Measurements from ENCODE around the gene TSHZ2.
A peak's percentile ranks its signal among the peaks of the same experiment; 100 is the strongest.
"Not testable (repeated sequence)": the region's sequence is repeated elsewhere in the genome, so short reads cannot be mapped to it uniquely, and the experiment has no call there.

The TSHZ2 gene

GRCh38 chr20:53364646-53365045, 392.5 kb downstream of the TSHZ2 start:
- ChIA-PET CTCF (no interaction called here), POLR2A (no interaction called here)
- no peak overlapping the region for H3K4me3 ChIP-seq (ENCODE audit: control insufficient read depth in 1 of 7, extremely low read depth in 1 of 7, insufficient read depth in 4 of 7, low read depth in 2 of 7, low read length in 6 of 7)
- no peak overlapping the region for H3K27ac ChIP-seq (ENCODE audit: insufficient read depth in 1 of 2, low read depth in 1 of 2, low read length in 2 of 2, poor library complexity in 1 of 2, severe bottlenecking in 2 of 2)
- H3K36me3 ChIP-seq (ENCODE audit: control insufficient read depth in 4 of 4, insufficient read depth in 4 of 4, low read length in 3 of 4): no peaks in the 10 kb centered on the region
- H3K27me3 ChIP-seq (replicated peaks in 2 of 5; ENCODE audit: control insufficient read depth in 4 of 5, insufficient read depth in 5 of 5, low read length in 4 of 5): peaks cover 0 to 3% (median 0%) of the 10 kb centered on the region in 5 experiments
- WGBS (ENCODE audit: insufficient coverage): 95% methylated on average over 5 of the region's 5 CpGs
- no peaks in the 10 kb centered on the region for H3K4me1 ChIP-seq (ENCODE audit: control extremely low read depth in 1 of 4, control insufficient read depth in 4 of 4, insufficient read depth in 4 of 4, low read length in 3 of 4)
- H3K9me3 ChIP-seq (ENCODE audit: control extremely low read depth in 1 of 5, control insufficient read depth in 4 of 5, insufficient read depth in 2 of 5, low read depth in 1 of 5, low read length in 4 of 5): no peaks in the 10 kb centered on the region
- DNase-seq: no peak

- ChIA-PET CTCF (no interaction called here), POLR2A (no interaction called here)
- no peak for DNase-seq
- Histone ChIP-seq H3K27me3 (replicated peaks in 2 of 5; ENCODE audit: control insufficient read depth in 4 of 5, insufficient read depth in 5 of 5, low read length in 4 of 5) (peaks cover 0 to 3% (median 0%) of the 10 kb centered on the region in 5 experiments), H3K4me3 (ENCODE audit: control insufficient read depth in 1 of 7, extremely low read depth in 1 of 7, insufficient read depth in 4 of 7, low read depth in 2 of 7, low read length in 6 of 7) (no peak overlapping the region), H3K27ac (ENCODE audit: insufficient read depth in 1 of 2, low read depth in 1 of 2, low read length in 2 of 2, poor library complexity in 1 of 2, severe bottlenecking in 2 of 2) (no peak overlapping the region), H3K9me3 (ENCODE audit: control extremely low read depth in 1 of 5, control insufficient read depth in 4 of 5, insufficient read depth in 2 of 5, low read depth in 1 of 5, low read length in 4 of 5) (no peaks in the 10 kb centered on the region), H3K4me1 (ENCODE audit: control extremely low read depth in 1 of 4, control insufficient read depth in 4 of 4, insufficient read depth in 4 of 4, low read length in 3 of 4) (no peaks in the 10 kb centered on the region), H3K36me3 (ENCODE audit: control insufficient read depth in 4 of 4, insufficient read depth in 4 of 4, low read length in 3 of 4) (no peaks in the 10 kb centered on the region)
- no CpG with 5 or more reads among the region's 1 CpG for WGBS (ENCODE audit: insufficient coverage)
Measured at GRCh38 chr20:53365076-53365475, 392.9 kb downstream of the TSHZ2 start.

- H3K9me3 ChIP-seq (ENCODE audit: control extremely low read depth in 1 of 5, control insufficient read depth in 4 of 5, insufficient read depth in 2 of 5, low read depth in 1 of 5, low read length in 4 of 5): no peaks in the 10 kb centered on the region
- no peaks in the 10 kb centered on the region for H3K4me1 ChIP-seq (ENCODE audit: control extremely low read depth in 1 of 4, control insufficient read depth in 4 of 4, insufficient read depth in 4 of 4, low read length in 3 of 4)
- no peak overlapping the region for H3K4me3 ChIP-seq (ENCODE audit: control insufficient read depth in 1 of 7, extremely low read depth in 1 of 7, insufficient read depth in 4 of 7, low read depth in 2 of 7, low read length in 6 of 7)
- H3K27me3 ChIP-seq (replicated peaks in 2 of 5; ENCODE audit: control insufficient read depth in 4 of 5, insufficient read depth in 5 of 5, low read length in 4 of 5): peaks cover 0 to 3% (median 0%) of the 10 kb centered on the region in 5 experiments
- ChIA-PET POLR2A (no interaction called here), CTCF (no interaction called here)
- WGBS (ENCODE audit: insufficient coverage): 96% methylated on average over 2 of the region's 2 CpGs
- H3K36me3 ChIP-seq (ENCODE audit: control insufficient read depth in 4 of 4, insufficient read depth in 4 of 4, low read length in 3 of 4): no peaks in the 10 kb centered on the region
- H3K27ac ChIP-seq (ENCODE audit: insufficient read depth in 1 of 2, low read depth in 1 of 2, low read length in 2 of 2, poor library complexity in 1 of 2, severe bottlenecking in 2 of 2): no peak overlapping the region
- DNase-seq: no peak
Measured at GRCh38 chr20:53365539-53366075, 393.4 kb downstream of the TSHZ2 start.

- H3K4me3 ChIP-seq (ENCODE audit: control insufficient read depth in 1 of 7, extremely low read depth in 1 of 7, insufficient read depth in 4 of 7, low read depth in 2 of 7, low read length in 6 of 7); DNase-seq; CTCF ChIA-PET; H3K36me3 ChIP-seq (ENCODE audit: control insufficient read depth in 4 of 4, insufficient read depth in 4 of 4, low read length in 3 of 4); H3K9me3 ChIP-seq (ENCODE audit: control extremely low read depth in 1 of 5, control insufficient read depth in 4 of 5, insufficient read depth in 2 of 5, low read depth in 1 of 5, low read length in 4 of 5); H3K27me3 ChIP-seq (replicated peaks in 2 of 5; ENCODE audit: control insufficient read depth in 4 of 5, insufficient read depth in 5 of 5, low read length in 4 of 5); H3K27ac ChIP-seq (ENCODE audit: insufficient read depth in 1 of 2, low read depth in 1 of 2, low read length in 2 of 2, poor library complexity in 1 of 2, severe bottlenecking in 2 of 2); POLR2A ChIA-PET; H3K4me1 ChIP-seq (ENCODE audit: control extremely low read depth in 1 of 4, control insufficient read depth in 4 of 4, insufficient read depth in 4 of 4, low read length in 3 of 4): not testable (repeated sequence)
- WGBS (ENCODE audit: insufficient coverage): 94% methylated on average over 7 of the region's 8 CpGs
Measured at GRCh38 chr20:53366928-53367327, 394.8 kb downstream of the TSHZ2 start.

- H3K4me3 ChIP-seq (ENCODE audit: control insufficient read depth in 1 of 7, extremely low read depth in 1 of 7, insufficient read depth in 4 of 7, low read depth in 2 of 7, low read length in 6 of 7): no peak overlapping the region
- ChIA-PET CTCF (no interaction called here), POLR2A (no interaction called here)
- no peaks in the 10 kb centered on the region for H3K9me3 ChIP-seq (ENCODE audit: control extremely low read depth in 1 of 5, control insufficient read depth in 4 of 5, insufficient read depth in 2 of 5, low read depth in 1 of 5, low read length in 4 of 5)
- no peak for DNase-seq
- WGBS (ENCODE audit: insufficient coverage): 97% methylated on average over 7 of the region's 7 CpGs
- H3K27ac ChIP-seq (ENCODE audit: insufficient read depth in 1 of 2, low read depth in 1 of 2, low read length in 2 of 2, poor library complexity in 1 of 2, severe bottlenecking in 2 of 2): no peak overlapping the region
- peaks cover 0 to 3% (median 0%) of the 10 kb centered on the region in 5 experiments for H3K27me3 ChIP-seq (replicated peaks in 2 of 5; ENCODE audit: control insufficient read depth in 4 of 5, insufficient read depth in 5 of 5, low read length in 4 of 5)
- H3K4me1 ChIP-seq (ENCODE audit: control extremely low read depth in 1 of 4, control insufficient read depth in 4 of 4, insufficient read depth in 4 of 4, low read length in 3 of 4): peaks cover 0 to 10% (median 2%) of the 10 kb centered on the region in 4 experiments
- no peaks in the 10 kb centered on the region for H3K36me3 ChIP-seq (ENCODE audit: control insufficient read depth in 4 of 4, insufficient read depth in 4 of 4, low read length in 3 of 4)
Measured at GRCh38 chr20:53369871-53370270, 397.7 kb downstream of the TSHZ2 start.

- Histone ChIP-seq H3K36me3 (ENCODE audit: control insufficient read depth in 4 of 4, insufficient read depth in 4 of 4, low read length in 3 of 4) (no peaks in the 10 kb centered on the region), H3K9me3 (ENCODE audit: control extremely low read depth in 1 of 5, control insufficient read depth in 4 of 5, insufficient read depth in 2 of 5, low read depth in 1 of 5, low read length in 4 of 5) (no peaks in the 10 kb centered on the region), H3K4me1 (ENCODE audit: control extremely low read depth in 1 of 4, control insufficient read depth in 4 of 4, insufficient read depth in 4 of 4, low read length in 3 of 4) (peaks cover 0 to 10% (median 2%) of the 10 kb centered on the region in 4 experiments), H3K4me3 (ENCODE audit: control insufficient read depth in 1 of 7, extremely low read depth in 1 of 7, insufficient read depth in 4 of 7, low read depth in 2 of 7, low read length in 6 of 7) (peak overlapping the region in 1 of 7 experiments; percentile 38), H3K27me3 (replicated peaks in 2 of 5; ENCODE audit: control insufficient read depth in 4 of 5, insufficient read depth in 5 of 5, low read length in 4 of 5) (peaks cover 0 to 2% (median 0%) of the 10 kb centered on the region in 5 experiments), H3K27ac (ENCODE audit: insufficient read depth in 1 of 2, low read depth in 1 of 2, low read length in 2 of 2, poor library complexity in 1 of 2, severe bottlenecking in 2 of 2) (peak overlapping the region in 1 of 2 experiments; percentile 42)
- ChIA-PET CTCF (no interaction called here), POLR2A (no interaction called here)
- 66% methylated on average over 8 of the region's 13 CpGs for WGBS (ENCODE audit: insufficient coverage)
- DNase-seq: peak in 1 of 3 donors; percentile 91
Measured at GRCh38 chr20:53370345-53370961, 398.3 kb downstream of the TSHZ2 start.

GRCh38 chr20:53371216-53371615, 399.1 kb downstream of the TSHZ2 start:
- H3K36me3 ChIP-seq (ENCODE audit: control insufficient read depth in 4 of 4, insufficient read depth in 4 of 4, low read length in 3 of 4): no peaks in the 10 kb centered on the region
- no peaks in the 10 kb centered on the region for H3K9me3 ChIP-seq (ENCODE audit: control extremely low read depth in 1 of 5, control insufficient read depth in 4 of 5, insufficient read depth in 2 of 5, low read depth in 1 of 5, low read length in 4 of 5)
- H3K4me3 ChIP-seq (ENCODE audit: control insufficient read depth in 1 of 7, extremely low read depth in 1 of 7, insufficient read depth in 4 of 7, low read depth in 2 of 7, low read length in 6 of 7): peak overlapping the region in 1 of 7 experiments; percentile 38
- ChIA-PET CTCF (interaction anchor here (0.7 kb wide), 1 partner anchor 1297 kb away, joined by 3 read pairs; no protein-coding TSS in a partner anchor), POLR2A (no interaction called here)
- no peak for DNase-seq
- no peaks in the 10 kb centered on the region for H3K27me3 ChIP-seq (replicated peaks in 2 of 5; ENCODE audit: control insufficient read depth in 4 of 5, insufficient read depth in 5 of 5, low read length in 4 of 5)
- H3K27ac ChIP-seq (ENCODE audit: insufficient read depth in 1 of 2, low read depth in 1 of 2, low read length in 2 of 2, poor library complexity in 1 of 2, severe bottlenecking in 2 of 2): peak overlapping the region in 1 of 2 experiments; percentile 42
- 58% methylated on average over 3 of the region's 4 CpGs for WGBS (ENCODE audit: insufficient coverage)
- peaks cover 0 to 10% (median 2%) of the 10 kb centered on the region in 4 experiments for H3K4me1 ChIP-seq (ENCODE audit: control extremely low read depth in 1 of 4, control insufficient read depth in 4 of 4, insufficient read depth in 4 of 4, low read length in 3 of 4)
